Measurements from ENCODE around the gene EGR1. TPM values are rescaled to one million over a fixed set of nuclear protein-coding genes. Genes with fewer than 3 reads are reported as not detected.

Gene EGR1
- polyA plus RNA-seq, 1 donor (not counting 4 experiments of a cell fraction or from before 2014, with no cell fraction given): 5.6 TPM

- Histone ChIP-seq H2AFZ (ENCODE audit: control insufficient read depth, low read length) (no peak overlapping the region), H3K4me1 (ENCODE audit: control insufficient read depth, extremely low read depth, insufficient read depth, low read length) (peaks cover 2% of the 10 kb centered on the region), H3K9me1 (ENCODE audit: control insufficient read depth, extremely low read depth, insufficient read depth, low read length) (no peaks in the 10 kb centered on the region), H3K79me2 (ENCODE audit: control insufficient read depth, insufficient read depth, low read length) (no peaks in the 10 kb centered on the region), H3K4me3 (ENCODE audit: control insufficient read depth in 2 of 3, extremely low read depth in 1 of 3, insufficient read depth in 2 of 3, low read depth in 1 of 3, low read length in 3 of 3) (no peak overlapping the region), H4K20me1 (ENCODE audit: control insufficient read depth, extremely low read depth, insufficient read depth, low read length) (no peaks in the 10 kb centered on the region), H3K27ac (ENCODE audit: control insufficient read depth, insufficient read depth, low read length) (no peak overlapping the region), H3K36me3 (ENCODE audit: control insufficient read depth in 2 of 2, extremely low read depth in 1 of 2, insufficient read depth in 2 of 2, low read length in 2 of 2) (no peaks in the 10 kb centered on the region), H3K4me2 (ENCODE audit: control insufficient read depth, extremely low read depth, insufficient read depth, low read depth, low read length) (no peak overlapping the region), H3K27me3 (ENCODE audit: control insufficient read depth, extremely low read depth, insufficient read depth, low read length) (no peaks in the 10 kb centered on the region), H3K9me3 (ENCODE audit: control insufficient read depth, low read depth, low read length) (no peaks in the 10 kb centered on the region), H3K9ac (ENCODE audit: control insufficient read depth, extremely low read depth, insufficient read depth, low read length) (no peak overlapping the region)
- no peak for TF ChIP-seq CTCF (optimal IDR thresholded peaks at IDR 0.05 in 1 of 3, IDR thresholded peaks at IDR 0.05 in 1 of 3, conservative IDR thresholded peaks at IDR 0.05 in 1 of 3; ENCODE audit: extremely low read depth in 1 of 3, insufficient read depth in 2 of 3, low read length in 3 of 3)
- no peak for TF ChIP-seq EZH2 (IDR thresholded peaks at IDR 0.05; ENCODE audit: low read length)
- FAIRE-seq: no peak
- dilution Hi-C loops (cut with MboI; ENCODE audit: extremely low pct_ligation_motif_present, low sequenced_read_pairs): no loop called here
- DNase-seq (ENCODE audit: low read depth, low spot score): no peak
These were observed 17.2 kb upstream of the EGR1 start for GRCh38 chr5:138448070-138448469.

GRCh38 chr5:138448481-138449398 is 16.5 kb upstream of the EGR1 start:
- Histone ChIP-seq H3K4me2 (ENCODE audit: control insufficient read depth, extremely low read depth, insufficient read depth, low read depth, low read length) (no peak overlapping the region), H3K27me3 (ENCODE audit: control insufficient read depth, extremely low read depth, insufficient read depth, low read length) (no peaks in the 10 kb centered on the region), H3K4me3 (ENCODE audit: control insufficient read depth in 2 of 3, extremely low read depth in 1 of 3, insufficient read depth in 2 of 3, low read depth in 1 of 3, low read length in 3 of 3) (no peak overlapping the region), H3K79me2 (ENCODE audit: control insufficient read depth, insufficient read depth, low read length) (no peaks in the 10 kb centered on the region), H3K9me1 (ENCODE audit: control insufficient read depth, extremely low read depth, insufficient read depth, low read length) (no peaks in the 10 kb centered on the region), H3K9ac (ENCODE audit: control insufficient read depth, extremely low read depth, insufficient read depth, low read length) (no peak overlapping the region), H4K20me1 (ENCODE audit: control insufficient read depth, extremely low read depth, insufficient read depth, low read length) (no peaks in the 10 kb centered on the region), H2AFZ (ENCODE audit: control insufficient read depth, low read length) (no peak overlapping the region), H3K4me1 (ENCODE audit: control insufficient read depth, extremely low read depth, insufficient read depth, low read length) (peaks cover 2% of the 10 kb centered on the region), H3K27ac (ENCODE audit: control insufficient read depth, insufficient read depth, low read length) (no peak overlapping the region), H3K36me3 (ENCODE audit: control insufficient read depth in 2 of 2, extremely low read depth in 1 of 2, insufficient read depth in 2 of 2, low read length in 2 of 2) (no peaks in the 10 kb centered on the region), H3K9me3 (ENCODE audit: control insufficient read depth, low read depth, low read length) (no peaks in the 10 kb centered on the region)
- no peak for TF ChIP-seq EZH2 (IDR thresholded peaks at IDR 0.05; ENCODE audit: low read length)
- TF ChIP-seq CTCF (optimal IDR thresholded peaks at IDR 0.05 in 1 of 3, IDR thresholded peaks at IDR 0.05 in 1 of 3, conservative IDR thresholded peaks at IDR 0.05 in 1 of 3; ENCODE audit: extremely low read depth in 1 of 3, insufficient read depth in 2 of 3, low read length in 3 of 3): no peak
- dilution Hi-C loops (cut with MboI; ENCODE audit: extremely low pct_ligation_motif_present, low sequenced_read_pairs): no loop called here
- no peak for FAIRE-seq
- DNase-seq (ENCODE audit: low read depth, low spot score): no peak
